ENCODE data around the gene FAM131C.
"Not testable (repeated sequence)": the region's sequence is repeated elsewhere in the genome, so short reads cannot be mapped to it uniquely, and the experiment has no call there.

Gene FAM131C

DNA sequence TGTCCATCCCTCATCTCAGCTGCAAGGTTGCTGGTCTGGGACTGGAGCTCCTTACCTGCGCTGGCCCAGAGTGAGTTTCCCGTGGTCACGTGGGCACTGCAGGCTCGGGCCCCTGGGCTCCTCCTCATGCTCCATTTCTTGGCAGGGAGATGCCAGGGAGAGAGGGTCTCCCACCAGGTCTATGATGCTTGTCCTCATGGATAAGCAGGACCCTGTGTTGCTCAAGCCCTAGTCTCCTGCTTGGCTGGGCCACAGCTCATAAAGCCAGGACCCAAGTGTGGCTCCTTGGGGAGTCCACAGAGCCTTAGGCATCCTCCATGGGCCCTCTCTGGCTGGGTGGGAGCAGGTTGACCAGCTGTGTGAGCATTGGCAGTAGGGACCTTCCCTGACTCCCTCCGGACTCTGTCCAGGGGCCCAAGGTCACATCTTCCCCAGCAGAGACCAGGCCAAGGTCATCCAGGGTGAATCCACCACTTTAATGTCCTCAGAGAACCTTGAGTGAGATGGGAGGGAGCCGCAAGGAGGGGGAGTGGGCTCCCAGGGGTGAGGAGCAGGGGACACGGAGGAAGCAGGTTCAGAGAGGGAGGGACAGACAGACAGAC lies 16.0 kb downstream of the FAM131C start:
- DNase-seq = not testable (repeated sequence)

GRCh38 chr1:16056521-16056912 lies 16.9 kb downstream of the FAM131C start:
- DNase-seq = not testable (repeated sequence)

DNA sequence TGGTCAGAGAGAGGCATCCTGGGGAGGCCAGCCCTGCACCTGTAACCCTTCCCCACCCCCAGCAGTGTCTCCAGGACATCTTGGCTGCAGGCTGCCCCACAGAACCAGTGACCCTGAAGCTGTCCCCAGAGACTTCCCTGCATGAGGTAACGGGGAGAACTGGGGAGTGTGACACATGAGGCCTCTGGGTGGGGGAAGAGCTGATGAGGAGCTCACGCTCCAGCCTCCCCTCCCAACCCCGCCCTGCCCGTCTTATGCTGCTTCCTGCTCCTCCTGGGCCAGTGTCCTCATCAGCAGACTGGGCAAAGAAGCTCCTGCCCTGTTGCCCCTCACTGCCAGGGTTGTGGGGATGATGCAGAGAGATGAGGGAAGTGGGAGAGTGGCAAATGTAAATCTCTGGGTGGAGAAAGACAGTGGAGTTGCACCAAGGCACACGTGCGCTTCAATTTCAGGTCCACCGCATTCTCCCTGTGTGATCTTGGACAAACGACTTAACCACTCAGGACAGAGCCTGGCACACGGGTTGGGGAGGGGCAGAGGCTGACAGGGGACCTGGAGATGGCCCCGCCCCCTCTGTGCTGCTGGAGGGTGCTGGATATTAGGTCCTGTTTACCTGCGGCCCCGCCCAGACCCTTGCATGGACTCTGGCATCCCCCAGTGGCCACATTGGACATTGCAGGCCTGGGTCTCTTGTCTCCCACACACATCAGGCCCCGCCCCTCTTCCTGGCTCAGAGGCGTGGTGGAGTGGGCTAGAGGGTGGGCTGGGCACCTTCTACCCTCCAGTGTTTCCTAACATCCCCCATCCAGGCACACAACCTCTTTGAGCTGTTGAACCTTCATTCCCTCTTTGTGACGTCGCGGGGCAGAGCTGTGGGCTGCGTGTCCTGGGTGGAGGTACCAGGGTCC lies 17.6 kb downstream of the FAM131C start:
- peak; percentile 84 to 88 for DNase-seq

DNA sequence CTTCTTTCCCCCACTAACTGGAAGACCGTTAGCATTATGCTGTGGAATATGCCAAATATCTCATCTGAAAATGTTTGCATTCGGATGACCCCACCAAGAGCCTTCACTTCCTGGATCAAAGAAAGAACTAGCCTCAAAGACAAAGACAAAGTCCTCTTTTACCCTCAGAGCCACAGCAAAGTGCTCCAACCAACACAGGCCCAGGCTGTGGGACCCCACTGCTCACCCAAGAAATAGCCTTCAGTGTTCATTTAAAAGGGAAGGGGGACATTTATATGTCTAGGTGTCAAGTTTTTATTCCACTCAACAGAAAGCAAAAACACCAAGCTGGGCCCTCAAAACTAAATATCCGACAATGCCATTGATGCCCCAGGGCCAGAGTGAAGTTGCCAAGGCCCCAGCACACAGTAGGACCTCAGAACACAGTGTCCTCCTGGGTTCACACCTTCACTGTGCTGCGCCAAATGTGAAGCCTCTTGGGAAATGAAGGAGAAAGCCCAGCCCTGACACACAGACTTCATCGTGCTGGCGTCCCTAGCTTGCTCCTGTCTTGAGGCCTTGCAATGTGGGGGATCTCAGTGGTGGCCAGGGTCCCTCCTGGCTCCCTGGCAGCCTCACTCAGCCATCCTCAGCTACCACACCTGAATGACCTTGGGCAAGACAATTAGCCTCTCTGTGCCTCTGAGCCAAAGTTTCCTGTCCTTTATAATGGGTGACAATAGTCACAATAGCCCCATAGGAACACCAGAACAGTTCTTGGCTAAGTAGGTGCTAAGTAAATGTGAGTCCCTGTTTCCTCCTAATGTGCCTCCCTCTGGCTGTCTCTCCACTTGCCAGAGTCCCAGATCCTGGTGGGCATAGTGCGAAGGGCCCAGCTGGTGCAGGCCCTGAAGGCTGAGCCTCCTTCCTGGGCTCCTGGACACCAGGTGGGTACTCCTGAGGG lies 18.6 kb downstream of the FAM131C start:
- no peak for DNase-seq

GRCh38 chr1:16053781-16054502 lies 19.5 kb downstream of the FAM131C start:
- DNase-seq = no peak

DNA sequence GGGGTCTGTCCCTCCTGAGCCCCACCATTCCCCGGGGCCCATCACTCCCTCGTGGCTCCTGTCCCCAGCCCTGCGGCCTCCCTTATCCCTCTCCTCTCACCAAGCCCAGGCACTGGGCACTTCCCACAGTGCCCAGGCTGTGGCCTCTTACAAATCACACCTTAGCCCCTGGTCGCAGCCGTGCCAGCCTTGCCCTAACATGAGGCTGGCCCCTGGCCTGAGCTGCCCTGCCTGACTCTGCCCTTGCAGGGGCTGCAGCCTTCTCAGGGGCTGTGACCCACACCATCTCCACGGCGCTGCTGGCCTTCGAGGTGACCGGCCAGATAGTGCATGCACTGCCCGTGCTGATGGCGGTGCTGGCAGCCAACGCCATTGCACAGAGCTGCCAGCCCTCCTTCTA lies 21.5 kb downstream of the FAM131C start:
- not testable (repeated sequence) for DNase-seq

DNA sequence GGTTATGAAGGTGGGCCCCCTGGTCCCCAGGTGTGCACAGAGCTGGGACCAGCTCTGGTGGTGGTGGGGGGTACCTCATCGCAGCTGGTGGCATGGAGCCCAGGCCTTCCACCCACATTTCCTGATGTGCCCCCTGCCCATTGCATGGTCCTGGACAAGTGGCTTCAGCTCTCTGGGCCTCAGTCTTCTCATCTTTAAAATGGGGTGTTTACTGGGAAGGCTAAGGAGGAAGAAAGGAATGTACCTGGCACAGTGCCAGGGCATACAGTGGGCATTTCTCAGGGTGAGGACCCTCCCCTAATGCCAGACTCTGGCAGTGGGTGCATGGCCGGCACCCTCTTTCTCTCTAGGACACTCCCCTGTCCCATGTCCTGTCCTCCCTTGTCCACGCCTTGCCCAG lies 22.4 kb downstream of the FAM131C start:
- DNase-seq = no peak

DNA sequence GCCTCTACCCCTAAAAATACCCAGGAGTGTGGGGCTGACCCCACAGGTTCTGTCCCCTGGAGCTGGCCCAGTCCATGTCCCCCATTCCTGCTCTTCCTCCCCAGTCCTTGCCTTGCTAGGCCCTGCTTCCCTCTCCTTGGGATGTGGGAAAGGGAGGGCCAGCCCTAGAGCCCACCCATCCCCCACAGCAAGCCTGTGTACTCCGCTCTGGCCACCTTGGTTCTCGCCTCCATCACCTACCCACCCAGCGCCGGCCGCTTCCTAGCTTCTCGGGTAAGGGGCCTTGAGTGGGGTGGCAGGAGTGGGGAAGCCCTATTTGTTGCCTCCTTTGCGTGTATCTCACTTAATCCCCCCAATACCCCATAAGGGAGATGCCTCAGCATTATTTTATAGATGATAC lies 23.1 kb downstream of the FAM131C start:
- no peak for DNase-seq

DNA sequence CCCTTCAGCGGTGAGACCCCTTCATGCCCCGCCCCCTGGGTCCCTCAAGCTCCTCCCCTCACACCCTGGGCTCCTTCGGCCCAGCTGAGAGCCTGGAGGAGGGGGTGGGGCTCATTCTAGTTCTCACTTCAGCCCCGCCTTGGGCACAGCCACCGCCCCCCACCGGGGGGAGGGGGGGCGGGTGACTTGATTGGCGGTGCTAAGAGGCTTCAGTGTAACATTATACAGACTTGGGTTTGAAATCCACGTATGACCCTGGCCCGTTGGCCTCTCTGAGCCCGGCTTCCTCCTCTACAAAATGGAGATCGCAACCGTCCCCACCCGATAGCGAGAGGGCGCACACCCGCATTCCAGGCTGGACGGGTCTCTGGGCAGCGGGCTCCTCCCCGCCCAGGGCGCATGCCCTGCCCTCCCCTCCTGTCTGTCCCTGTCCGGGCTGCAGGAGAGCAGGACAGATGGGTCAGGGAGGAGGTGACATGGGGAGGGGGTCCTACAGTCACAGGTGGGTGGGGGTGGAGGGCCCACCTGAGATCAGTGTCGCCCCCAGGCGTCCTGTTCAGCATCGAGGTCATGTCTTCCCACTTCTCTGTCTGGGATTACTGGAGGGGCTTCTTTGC lies 24.8 kb downstream of the FAM131C start:
- DNase-seq = no peak

GRCh38 chr1:16047791-16048475 lies 25.5 kb downstream of the FAM131C start:
- no peak for DNase-seq

DNA sequence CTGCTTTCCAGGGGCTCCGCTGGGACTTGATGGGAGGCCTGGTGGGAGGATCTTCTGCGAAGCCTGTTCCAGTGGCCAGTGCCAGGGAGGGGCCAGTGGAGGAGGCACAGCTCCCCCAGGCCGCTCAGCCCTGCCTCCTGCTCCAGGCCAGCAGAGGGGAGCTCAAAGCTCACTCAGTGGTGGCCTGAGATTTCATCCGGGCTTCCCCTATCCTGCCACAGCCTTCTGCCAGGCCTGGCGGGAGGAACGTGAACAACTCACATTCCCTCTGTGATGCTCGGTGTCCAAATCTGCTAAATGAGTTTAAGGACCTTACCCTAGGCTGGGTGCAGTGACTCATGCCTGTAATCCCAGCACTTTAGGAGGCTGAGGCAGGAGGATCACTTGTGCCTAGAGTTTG lies 26.6 kb downstream of the FAM131C start:
- no peak for DNase-seq

GRCh38 chr1:16043950-16044349 lies 29.5 kb downstream of the FAM131C start:
- no peak for DNase-seq

DNA sequence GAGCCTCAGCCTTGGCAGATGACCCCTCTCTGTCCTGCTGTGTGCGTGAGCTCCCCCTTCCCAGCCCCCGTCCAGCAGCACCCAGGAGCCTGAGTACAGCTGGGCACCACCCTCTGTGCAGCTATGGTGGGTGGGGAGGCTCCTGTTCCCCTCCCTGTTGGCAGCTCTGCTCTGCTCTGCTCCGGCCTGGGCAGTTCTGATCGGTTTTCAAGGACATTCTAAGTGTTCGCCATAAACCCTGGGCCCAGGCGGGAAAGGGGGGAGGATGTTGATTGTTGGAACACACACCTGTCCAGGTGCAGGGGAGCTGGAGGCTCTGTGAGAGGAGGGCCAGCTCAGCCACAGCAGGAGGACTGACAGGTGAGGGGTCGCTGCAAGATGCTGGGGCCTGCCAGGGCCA lies 29.9 kb downstream of the FAM131C start, which contains the start of gene CLCNKB:
Gene CLCNKB, plus strand, starts transcription at position 262 of the 400 bp plus-strand sequence. CDS start 711 bp downstream, outside the sequence.
- DNase-seq = no peak

DNA sequence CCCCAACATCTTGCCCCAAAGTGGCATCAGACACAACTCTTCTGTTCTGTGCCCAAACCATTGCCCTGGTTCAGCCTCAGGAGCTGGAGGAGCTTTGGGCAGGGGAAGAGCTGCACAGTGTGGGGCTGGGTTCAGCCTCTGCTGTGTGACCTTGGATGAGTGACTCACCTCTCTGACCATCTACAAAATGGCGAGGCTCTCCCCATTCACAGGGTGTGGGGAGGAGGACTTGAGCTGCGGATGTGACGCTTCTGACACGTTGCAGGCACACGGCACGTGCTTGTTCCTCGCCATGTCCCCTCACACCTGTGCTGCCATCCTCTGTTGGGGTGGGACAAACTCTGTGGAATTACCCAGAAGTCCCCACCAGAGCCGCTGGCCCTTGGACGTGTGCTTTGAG lies 30.8 kb downstream of the FAM131C start:
- not testable (repeated sequence) for DNase-seq

DNA sequence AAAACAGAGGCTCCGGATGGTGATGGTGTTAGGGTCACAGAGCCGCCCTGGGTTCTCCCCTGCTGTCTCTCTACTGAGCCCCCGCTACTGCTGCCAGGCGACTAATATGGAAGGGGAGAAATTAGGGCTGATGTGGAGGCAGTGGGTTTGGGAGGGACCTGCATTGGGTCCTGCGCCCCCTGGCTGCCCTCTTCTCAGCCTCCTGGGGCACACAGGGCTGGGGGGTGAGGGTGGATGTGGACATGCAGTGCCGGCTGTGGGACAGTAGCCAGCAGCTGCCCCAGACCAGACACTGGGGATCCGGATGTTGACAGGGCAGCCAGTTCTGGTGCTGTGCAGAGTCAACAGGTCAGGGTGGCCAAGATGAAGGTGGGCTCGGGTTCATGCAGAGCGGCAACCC lies 31.4 kb downstream of the FAM131C start:
- DNase-seq = no peak

GRCh38 chr1:16041200-16041599 lies 32.3 kb downstream of the FAM131C start:
- DNase-seq = no peak

- DNase-seq = not testable (repeated sequence)
These were observed 33.6 kb downstream of the FAM131C start for GRCh38 chr1:16039871-16040270.

DNA sequence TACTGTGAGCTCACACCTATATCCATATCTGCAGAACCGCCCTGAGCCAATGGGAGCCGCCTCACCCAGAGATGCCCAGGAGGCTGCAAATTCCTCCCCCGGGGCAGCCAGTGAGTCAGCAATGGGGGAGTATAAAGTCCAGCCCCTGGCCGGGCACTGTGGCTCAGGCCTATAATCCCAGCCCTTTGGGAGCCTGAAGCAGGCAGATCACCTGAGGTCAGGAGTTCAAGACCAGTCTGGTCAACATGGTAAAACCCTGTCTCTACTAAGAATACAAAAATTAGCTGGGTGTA lies 34.9 kb downstream of the FAM131C start:
- DNase-seq = no peak

GRCh38 chr1:16036461-16036860 lies 37.0 kb downstream of the FAM131C start:
- DNase-seq = not testable (repeated sequence)

GRCh38 chr1:16033103-16033632 lies 40.3 kb downstream of the FAM131C start:
- not testable (repeated sequence) for DNase-seq

All from SHP77 (cell line).